HCT116 (cell line): Measurements from ENCODE around the gene BSPH1.

Experiments
- CTCF ChIP-seq, 3 experiments: fragments of 200-600 bp in 1 of 3; sonication (generic) in 1 of 3; IDR thresholded peaks in 2 of 3; conservative IDR thresholded peaks in 1 of 3; 2 replicates each; pipeline ENCODE4 v1.5.1; 2012 to 2017; ENCODE audit warnings: low read depth in 2 of 3, low read length in 2 of 3, antibody characterized with exemption in 1 of 3, borderline replicate concordance in 1 of 3, control low read depth in 1 of 3, mild to moderate bottlenecking in 1 of 3, mixed read lengths in 1 of 3, mixed run types in 1 of 3, moderate library complexity in 1 of 3; ENCODE audit not compliant: insufficient read depth in 1 of 3
- EZH2 ChIP-seq: fragments of 200-600 bp; sonication (generic); IDR thresholded peaks from 2 replicates; pipeline ENCODE4 v1.6.1; 2017; ENCODE audit warnings: antibody characterized with exemption, mixed run types
- JUND ChIP-seq: IDR thresholded peaks from 2 replicates; pipeline ENCODE4 v1.6.1; 2012
- POLR2A ChIP-seq: IDR thresholded peaks from 2 replicates; pipeline ENCODE4 v1.7.0; 2011; ENCODE audit warnings: borderline replicate concordance; ENCODE audit not compliant: insufficient read depth, insufficient read length; ENCODE audit errors: extremely low read depth
- REST ChIP-seq: IDR thresholded peaks from 2 replicates; pipeline ENCODE4 v1.6.1; 2012; ENCODE audit warnings: low read depth

GRCh38 chr19:48030073-48030472, 38.1 kb upstream of the BSPH1 start:
- TF ChIP-seq CTCF (IDR thresholded peaks at IDR 0.05 in 2 of 3, conservative IDR thresholded peaks at IDR 0.05 in 1 of 3; ENCODE audit: borderline replicate concordance in 1 of 3, insufficient read depth in 1 of 3, low read depth in 2 of 3, low read length in 2 of 3) (no peak), EZH2 (no peak), POLR2A (no peak), REST (no peak), JUND (no peak)
